Measurements from ENCODE around the gene C5orf15.
"Not testable (repeated sequence)": the region's sequence is repeated elsewhere in the genome, so short reads cannot be mapped to it uniquely, and the experiment has no call there.

C5orf15 gene

DNA sequence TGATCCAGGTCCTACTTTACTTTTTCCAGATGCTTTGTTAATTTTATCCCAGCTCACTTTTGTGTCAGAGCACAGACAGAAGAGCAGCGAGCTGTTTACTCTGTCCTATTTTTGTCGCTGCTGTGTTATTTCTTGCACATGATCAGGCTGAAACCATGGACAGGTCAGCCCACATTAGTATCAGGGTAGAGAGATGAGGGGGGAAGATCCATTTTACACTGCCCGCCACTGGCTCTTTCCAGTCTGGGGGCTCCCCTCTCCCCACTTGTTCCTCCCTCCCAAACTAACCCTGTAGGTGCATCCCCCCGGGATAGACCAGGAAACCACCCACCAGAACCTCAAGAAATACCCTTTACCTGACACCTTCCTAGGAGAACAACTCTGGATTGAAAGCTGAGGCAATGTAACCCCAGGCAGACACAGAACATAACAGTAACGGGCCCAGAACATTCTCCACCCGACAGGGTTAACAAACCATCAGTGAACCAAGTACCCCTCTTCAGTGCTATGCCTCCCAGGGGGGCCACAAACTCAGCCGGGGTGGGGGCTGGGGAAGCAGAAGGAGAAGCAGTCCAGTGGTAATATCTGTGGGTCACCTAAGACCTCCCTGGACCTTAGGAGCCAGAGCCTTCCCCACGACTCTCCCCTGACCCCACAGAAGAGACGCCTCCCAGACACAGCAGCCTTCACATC lies 26.0 kb upstream of the C5orf15 start:
- no peak for DNase-seq

DNA sequence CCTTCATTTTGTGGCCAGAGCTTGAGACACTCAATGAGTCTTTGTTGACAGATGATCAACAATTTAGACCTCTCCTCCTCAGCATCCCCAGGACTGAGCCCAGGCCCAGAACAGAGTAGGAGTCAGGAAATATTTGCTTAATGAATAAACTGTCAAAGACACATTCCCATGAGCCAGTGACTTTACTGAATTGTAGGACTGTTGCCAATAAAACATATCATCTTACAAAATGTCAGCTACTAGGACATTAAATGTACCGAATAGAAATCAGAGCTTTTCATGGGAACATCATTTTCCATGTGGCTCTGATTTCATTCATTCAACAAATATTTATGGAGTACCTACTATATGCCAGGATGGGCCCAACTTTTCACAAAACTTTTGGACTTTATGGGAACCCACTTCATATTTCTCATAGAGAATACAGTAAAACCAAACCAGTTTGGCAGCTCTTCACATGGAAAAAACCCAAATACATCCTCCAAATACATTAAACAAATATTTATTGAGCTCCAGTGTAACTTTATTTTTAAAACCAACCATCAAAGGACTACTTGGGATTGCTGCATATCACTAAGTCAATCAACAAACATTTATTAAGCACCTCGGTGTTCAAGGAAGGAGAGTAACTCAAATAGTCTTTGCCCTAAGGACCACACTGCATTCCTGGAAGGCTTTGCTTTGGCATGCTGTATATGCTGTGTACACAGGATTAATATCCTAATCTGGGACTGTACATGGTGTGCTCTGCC lies 24.9 kb upstream of the C5orf15 start:
- DNase-seq: no peak

DNA sequence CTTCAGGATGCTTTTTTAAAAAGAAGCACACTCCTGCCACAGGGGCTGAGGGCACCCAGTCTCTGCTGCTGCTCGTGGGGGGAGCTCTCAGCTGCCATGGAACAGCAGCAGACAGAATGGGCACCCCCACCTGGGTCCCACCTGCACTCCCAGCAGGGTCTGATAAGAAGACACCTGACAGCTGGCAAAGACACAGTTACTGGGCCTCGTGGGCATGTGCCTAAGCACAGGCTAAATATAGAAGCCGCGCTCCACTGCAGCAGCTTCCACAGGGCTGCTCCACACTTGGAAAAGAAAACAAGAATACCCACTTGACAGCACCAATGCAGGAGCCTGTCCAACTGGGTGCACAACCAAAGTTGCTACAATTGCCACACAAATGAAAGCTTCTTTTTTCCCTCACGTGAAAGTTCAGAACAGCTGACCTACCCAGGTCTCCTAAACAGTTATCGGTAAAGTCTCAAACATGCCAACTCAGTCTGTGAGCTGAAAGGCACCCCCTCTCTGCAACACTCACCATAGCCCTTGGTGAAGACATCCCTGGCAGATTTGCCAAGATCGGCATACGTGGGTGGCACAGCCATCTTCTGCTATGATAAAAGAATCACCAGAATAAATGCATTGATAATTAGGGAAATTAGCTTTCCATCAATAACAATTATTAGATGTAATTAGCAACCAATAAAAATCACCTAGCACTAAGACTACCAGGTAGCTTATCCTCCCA lies 24.2 kb upstream of the C5orf15 start:
- DNase-seq: peak in 22 of 56 donors; percentile 9 to 64 (median 36)

DNA sequence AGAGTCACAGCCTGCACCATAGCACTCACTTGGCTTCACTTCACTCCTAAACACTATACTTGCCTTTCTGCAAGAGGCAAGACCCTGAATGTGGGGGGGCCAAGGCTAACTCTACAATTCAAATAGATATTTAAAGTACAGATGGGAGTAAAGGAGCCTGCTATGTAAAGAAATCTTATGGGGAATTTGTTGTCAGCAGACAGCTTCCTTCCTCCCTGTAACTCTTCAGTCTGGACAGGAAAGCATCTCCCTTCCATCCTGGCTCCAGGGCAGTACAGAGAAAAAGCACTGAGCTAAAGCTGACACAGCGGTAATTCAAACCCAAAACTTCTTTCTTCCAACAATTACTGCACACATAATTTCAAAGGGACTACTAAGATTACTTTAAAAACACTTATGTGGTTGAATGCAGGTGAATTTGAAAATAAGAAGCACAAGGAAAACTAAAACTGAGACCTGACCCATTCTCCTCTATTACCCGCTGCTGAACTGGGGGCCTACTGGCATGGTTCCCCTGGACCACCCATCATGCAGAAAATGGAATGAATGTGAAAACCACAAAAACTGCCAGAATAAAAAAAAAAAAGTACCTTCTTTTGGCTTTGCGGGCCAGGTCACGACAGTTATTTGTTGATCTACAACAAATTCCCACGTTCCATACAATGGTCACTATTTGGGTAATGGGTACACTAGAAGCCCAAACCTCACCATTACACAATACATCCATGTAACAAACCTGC lies 22.9 kb upstream of the C5orf15 start:
- no peak for DNase-seq

DNA sequence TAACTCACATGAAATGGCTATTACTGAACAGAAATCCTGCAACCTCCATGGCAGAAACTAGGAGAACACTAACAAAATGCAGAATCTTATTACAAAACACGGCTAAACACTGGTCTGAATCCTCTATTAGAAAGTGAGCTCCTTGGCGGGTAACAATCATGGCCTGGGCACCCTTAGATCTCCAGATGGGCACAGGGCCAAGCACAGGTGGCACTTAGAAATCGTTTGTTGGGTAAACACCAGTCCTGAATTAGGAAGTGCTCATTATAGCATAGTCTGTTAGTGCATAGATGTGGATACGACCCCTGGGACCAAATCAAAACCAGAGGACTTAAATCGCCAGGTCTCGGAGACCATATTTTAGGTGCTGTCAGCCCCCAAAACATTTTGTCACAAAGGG lies 22.0 kb upstream of the C5orf15 start:
- DNase-seq: no peak

DNA sequence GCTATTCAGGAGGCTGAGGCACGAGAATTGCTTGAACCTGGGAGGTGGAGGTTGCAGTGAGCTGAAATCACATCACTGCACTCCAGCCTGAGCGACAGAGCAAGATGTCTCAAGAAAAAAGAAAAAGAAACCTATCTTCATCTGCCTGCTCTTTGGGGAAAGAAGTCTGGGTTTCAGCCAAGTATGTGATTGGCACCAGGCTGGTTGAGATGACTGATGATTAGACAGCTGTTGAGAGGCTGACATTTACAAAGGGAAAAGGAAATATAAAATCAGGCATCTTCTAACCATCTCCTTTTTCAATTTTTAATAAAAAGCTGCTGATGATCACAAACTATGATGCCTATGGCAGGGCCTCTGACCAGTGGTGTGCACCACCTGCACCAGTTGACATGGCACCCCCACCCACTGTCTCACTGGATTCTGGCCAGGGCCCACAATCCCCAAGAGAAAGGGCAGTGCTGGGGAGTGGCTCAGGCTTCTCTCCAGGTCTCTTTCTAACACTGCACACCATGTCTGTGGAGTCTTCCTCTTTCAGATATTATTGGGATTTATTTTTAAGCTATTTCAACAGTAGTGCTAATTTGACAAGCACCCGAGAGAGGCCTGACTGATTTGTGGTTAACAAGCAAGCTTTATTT lies 17.2 kb upstream of the C5orf15 start:
- no peak for DNase-seq

DNA sequence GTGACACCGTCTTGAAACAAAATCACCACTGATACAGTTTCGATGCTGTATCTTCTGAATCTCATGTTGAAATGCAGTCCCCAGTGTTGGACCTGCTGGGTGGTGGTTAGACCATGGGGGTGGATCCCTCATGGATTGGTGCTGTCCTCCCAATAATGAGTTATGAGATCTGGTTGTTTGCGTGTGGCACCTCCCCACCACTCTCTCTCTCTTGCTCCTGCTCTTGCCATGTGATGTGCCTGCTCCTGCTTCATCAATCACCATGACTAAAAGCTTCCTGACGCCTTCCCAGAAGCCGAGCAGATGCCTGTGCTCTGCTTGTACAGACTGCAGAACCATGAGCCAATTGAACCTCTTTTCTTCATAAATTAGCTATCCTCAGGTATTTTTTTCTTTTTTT lies 15.2 kb upstream of the C5orf15 start:
- no peak for DNase-seq

DNA sequence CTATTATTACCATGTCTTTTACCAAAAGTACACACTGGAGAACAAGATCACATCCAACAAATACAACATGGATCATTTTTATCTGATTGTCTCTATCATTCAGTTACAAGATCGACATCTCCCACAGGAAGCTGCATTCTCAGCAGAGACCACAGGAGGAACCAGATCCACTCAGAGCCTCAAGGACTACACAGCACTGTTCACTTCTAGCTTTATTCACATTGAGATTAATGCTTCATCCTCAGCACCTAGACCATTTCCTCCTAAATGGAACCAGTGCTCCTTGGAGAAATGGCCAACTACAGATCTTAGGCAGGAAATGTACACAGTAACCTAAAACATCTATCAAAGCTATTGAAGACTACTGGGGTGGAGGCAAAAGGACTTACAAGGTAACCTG lies 13.3 kb upstream of the C5orf15 start:
- DNase-seq: no peak

DNA sequence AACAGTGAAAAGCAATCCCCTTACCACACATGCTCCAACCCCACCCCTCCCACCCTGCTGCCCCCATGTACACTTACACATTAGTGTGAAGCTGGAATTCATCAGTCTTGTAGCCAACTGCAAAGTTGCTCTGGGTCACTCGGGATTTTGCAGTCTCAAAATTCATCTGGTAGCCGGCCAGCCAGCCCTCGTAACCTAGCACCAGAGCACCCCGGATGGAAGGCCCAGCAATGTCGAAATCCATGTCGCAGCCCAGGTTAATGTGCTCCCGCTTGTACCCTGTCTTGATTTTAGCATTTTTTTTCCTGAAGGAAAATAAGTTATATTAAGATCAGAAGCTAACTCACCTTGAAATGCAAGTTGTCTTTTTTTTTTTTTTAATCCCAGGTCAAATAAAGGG lies 12.2 kb upstream of the C5orf15 start:
- DNase-seq: no peak

DNA sequence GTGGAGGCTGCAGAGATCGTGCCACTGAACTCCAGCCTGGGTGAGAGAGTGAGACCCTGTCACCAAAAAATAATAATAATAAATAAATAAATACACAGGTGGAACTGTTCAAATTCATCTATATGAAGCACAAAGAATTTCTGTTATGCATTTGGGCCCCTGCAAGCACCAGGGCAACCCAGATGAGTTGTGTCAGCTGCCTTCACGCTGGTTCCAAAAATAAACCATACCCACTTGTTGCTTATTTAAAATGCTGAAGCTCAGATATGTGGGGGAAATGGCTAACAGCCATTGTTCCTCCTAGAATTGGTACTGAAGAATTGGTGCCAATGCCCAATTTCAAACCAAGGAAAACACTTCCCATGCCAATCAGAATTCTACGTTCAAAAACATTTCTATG lies 10.5 kb upstream of the C5orf15 start:
- no peak for DNase-seq

DNA sequence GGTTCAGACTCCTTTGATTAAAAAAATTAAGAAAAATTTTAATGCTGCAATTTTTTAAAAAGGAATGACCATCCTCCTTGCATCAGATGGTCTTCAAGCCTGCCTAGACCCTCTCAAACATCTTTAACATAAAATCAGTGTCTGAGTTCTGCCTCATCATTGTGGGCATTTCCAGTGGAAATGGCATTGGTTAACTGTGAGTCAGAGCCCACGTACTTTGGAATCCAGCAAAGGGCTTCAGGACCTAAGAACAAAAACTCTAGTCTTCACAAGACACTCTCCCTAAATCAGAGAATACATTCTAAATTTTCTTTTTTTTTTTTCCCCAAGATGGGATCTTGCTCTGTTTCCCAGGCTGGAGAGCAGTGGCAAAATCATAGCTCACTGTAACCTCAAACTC lies 9.4 kb upstream of the C5orf15 start:
- DNase-seq: no peak

DNA sequence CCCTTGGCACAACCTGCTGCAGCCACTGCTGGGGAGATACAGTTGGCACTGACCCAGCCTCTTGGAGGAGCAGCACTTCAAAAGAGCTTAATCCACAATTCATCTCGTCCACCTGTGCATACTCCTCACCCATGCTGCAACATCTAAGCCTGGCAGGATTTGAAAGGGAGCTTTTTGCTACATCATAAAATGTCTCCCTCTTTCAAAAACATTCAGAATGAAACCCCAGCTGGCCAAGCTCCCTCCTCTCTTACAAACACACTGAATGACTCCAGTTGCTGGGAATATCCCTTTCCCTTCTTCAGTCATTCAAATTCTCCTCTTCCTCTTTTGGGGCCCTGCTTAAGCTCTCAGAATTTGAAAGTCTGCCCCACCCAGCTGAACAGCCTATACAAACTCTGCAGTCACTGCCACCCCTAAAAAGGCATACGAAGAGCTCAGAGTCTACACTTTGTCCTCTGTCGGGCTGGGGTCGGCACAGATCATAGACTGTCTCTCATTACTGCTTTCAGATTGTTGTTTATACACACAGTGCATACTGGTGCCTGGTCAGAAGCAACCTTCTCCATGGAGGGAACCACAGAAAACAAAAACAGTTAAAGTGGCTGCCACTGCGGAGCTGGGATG lies 8.8 kb upstream of the C5orf15 start:
- no peak for DNase-seq

DNA sequence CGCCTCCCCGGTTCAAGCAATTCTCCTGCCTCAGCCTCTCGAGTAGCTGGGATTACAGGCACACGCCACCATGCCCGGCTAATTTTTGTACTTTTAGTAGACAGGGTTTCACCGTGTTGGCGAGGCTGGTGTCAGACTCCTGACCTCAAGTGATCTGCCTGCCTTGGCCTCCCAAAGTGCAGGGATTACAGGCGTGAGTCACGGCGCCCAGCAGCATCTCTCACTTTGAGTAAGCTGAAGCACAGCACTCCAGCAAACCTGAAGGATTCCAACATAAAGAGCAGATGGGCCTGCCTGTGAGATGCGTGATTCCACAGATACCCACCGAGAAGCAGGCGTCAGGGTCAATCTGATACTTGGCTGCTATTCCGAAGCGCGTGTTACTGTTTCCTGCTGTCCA lies 7.1 kb upstream of the C5orf15 start:
- DNase-seq: not testable (repeated sequence)

DNA sequence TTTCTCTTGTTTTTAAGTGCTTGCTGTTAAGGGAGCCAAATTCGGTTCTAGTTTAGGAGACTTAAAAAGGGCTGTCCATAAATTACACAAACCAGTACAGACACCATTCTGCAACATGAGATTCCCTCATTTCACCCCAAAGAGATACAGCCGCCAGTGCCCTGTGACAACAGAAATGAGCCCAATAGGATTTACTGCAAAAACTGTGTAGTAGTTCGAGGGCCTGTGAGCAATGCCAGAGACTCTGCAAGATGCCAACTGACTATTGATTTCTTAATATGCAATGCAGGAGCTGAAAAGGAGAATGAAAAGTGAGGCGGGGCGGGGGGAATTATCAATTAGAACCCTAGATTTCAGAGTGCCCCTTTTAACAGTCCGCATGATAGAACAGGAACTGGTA lies 5.7 kb upstream of the C5orf15 start:
- DNase-seq: no peak

DNA sequence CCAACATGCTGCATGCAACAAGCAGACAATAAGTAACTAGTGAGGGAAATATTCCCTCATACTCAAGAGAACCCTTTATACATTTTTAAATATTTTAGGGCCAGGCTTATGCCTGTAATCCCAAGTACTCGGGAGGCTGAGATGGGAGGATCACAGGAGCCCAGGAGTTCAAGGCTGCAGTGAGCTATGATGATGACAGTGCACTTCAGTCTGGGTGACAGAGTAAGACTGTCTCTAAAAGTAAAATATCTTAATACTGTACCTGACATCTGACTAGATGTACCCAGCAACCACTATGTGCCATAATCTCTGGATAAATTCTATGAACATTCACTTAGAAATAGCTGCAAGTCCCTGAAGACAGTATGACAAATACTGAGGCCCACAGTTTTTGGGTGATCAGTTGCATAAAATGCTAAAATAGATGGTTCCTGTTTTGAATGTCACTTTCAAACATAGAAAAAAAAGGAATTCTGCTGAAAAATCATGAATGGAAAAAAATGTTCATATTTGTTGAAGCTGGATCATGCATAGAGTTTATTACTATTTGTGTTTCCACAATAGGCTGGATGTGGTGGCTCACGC lies 2.0 kb upstream of the C5orf15 start:
- no peak for DNase-seq

DNA sequence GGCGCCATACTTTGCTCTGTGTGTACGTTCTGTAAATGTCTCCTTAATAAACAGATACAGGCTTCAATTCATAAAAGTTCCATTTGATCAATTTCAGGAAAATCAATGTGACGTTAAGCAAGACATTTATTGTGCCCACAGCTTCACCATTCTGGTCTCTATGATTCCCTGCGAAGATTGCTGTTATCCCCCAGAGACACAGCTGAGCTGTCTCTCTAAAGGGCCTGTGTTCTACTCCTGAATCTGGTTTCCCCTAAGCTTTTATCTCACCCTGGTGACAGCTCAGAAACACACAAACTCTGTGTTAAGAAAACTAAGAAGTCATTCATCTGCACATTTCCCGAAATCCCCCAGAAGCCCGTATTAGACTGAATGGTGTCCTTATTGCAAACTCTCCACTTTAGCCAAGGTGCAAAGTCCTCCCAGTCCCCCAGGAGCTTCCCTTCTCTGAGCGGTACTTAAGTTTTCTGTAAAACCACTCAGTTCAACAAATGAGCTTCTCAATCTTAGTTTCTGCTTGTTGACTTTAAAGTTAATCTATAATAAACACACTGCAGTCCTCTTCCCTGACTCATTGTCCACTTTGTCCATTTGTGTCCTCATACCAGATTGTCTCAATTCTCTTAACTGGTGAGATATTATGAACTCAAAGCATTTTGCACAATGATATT lies 1.4 kb upstream of the C5orf15 start:
- peak in 4 of 56 donors; percentile 12 to 37 (median 25) for DNase-seq

DNA sequence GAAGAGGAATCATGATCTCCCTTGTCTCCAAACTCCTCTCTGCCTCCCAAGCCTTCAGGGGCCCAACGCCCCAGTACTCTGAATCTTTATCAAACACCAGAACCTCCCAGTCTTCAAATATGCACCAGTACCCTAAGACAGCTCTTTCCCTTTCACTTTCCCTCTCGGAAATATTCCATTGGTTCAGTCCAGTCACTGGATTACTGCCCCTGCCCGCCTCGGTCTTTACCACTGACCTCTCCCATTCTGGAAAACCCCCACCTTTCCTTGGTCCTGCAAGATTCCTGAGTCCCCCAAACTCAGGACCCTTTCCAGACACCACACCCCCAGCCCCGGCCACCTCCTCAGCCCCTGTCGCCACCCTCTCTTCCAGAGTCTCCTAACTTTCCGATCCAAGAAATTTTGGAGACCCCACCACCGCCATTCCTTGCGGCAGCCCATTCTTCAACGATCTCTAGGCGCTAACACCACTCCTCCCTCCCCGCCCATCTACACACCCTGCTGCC lies 674 bp downstream of the C5orf15 start:
- peak in 1 of 56 donors; percentile 41 for DNase-seq

DNA sequence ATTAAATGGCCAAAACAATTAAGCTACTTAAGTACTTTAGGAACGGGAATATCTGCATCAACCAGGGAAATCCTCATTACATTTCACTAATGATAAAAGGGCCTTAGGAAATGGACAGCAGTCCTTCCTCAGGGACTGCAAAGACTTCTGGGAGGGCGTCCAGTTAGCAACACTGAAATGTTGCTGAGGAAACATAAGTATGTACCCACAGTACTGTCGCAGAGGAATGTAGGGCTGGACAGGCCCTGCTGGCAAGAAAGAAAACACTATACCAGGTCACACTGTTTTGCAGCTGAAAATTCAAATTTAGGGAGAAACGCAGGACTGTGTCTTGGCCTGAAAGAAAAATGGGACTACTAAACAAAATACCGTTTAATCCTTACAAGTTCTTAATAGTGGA lies 1.3 kb downstream of the C5orf15 start:
- no peak for DNase-seq

DNA sequence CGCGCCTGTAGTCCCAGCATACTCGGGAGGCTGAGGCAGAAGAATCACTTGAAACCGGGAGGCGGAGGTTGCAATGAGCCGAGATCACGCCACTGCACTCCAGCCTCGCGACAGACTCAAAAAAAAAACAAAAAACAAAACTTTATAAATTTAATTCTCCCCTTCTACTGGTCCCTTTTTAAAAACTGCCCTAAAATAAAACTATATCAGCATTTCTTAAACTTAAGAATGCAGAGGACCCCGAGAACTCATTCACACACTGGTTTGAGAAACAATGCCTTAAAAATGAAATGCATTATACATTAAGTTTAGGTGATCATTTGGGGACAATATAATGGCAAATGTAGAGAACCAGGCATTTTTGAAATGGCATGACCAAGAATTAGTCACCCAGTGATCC lies 2.3 kb downstream of the C5orf15 start:
- DNase-seq: no peak
